Stomach (tissue), 4 donors: ENCODE data around the gene HSPA12B.

ENCODE experiments used
- POLR2A ChIP-seq, 4 donors: fragments of 450-650 bp; IDR thresholded peaks; one replicate each; pipeline ENCODE4 v1.6.1; 2016; ENCODE audit warnings: antibody characterized with exemption in 4 of 4, control low read depth in 2 of 4, mild to moderate bottlenecking in 1 of 4, moderate library complexity in 1 of 4
- POLR2AphosphoS5 ChIP-seq, 3 donors: sonication (generic); formaldehyde crosslinking; IDR thresholded peaks; one replicate each; pipeline ENCODE4 v1.6.1; 2016; ENCODE audit warnings: antibody characterized with exemption in 3 of 3
- TF ChIP-seq, protein P1 (sequence below), 7 experiments: fragments of 450-650 bp in 4 of 7; fragments of 200-600 bp in 3 of 7; sonication (generic) in 3 of 7; IDR thresholded peaks; one replicate each; pipeline ENCODE4 v1.5.1; 2016 to 2019; ENCODE audit warnings: antibody characterized with exemption in 7 of 7, control low read depth in 2 of 7, mild to moderate bottlenecking in 1 of 7

GRCh38 chr20:3786126-3786484 lies 53.6 kb downstream of the HSPA12B start:
- TF ChIP-seq POLR2A (IDR thresholded peaks at IDR 0.05) (no peak), POLR2AphosphoS5 (IDR thresholded peaks at IDR 0.05) (no peak)
- TF ChIP-seq, protein P1, sequence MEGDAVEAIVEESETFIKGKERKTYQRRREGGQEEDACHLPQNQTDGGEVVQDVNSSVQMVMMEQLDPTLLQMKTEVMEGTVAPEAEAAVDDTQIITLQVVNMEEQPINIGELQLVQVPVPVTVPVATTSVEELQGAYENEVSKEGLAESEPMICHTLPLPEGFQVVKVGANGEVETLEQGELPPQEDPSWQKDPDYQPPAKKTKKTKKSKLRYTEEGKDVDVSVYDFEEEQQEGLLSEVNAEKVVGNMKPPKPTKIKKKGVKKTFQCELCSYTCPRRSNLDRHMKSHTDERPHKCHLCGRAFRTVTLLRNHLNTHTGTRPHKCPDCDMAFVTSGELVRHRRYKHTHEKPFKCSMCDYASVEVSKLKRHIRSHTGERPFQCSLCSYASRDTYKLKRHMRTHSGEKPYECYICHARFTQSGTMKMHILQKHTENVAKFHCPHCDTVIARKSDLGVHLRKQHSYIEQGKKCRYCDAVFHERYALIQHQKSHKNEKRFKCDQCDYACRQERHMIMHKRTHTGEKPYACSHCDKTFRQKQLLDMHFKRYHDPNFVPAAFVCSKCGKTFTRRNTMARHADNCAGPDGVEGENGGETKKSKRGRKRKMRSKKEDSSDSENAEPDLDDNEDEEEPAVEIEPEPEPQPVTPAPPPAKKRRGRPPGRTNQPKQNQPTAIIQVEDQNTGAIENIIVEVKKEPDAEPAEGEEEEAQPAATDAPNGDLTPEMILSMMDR (IDR thresholded peaks at IDR 0.05), result no peak
